Measurements from ENCODE around the gene GHDC.

The GHDC gene

GRCh38 chr17:42174126-42174783, 20.0 kb downstream of the GHDC start:
- no peak overlapping the region for H3K4me3 ChIP-seq (ENCODE audit: low read length in 2 of 2)
- H3K4me1 ChIP-seq (ENCODE audit: control insufficient read depth in 2 of 2, insufficient read depth in 2 of 2, low read length in 2 of 2): no peaks in the 10 kb centered on the region
- H3K9ac ChIP-seq (ENCODE audit: low read depth in 1 of 2, low read length in 2 of 2): no peak overlapping the region
- no peaks in the 10 kb centered on the region for H3K27me3 ChIP-seq (ENCODE audit: control insufficient read depth in 2 of 2, insufficient read depth in 2 of 2, low read length in 2 of 2)
- H3K36me3 ChIP-seq (ENCODE audit: control insufficient read depth in 2 of 2, insufficient read depth in 2 of 2, low read length in 2 of 2): no peaks in the 10 kb centered on the region
- no peaks in the 10 kb centered on the region for H3K9me3 ChIP-seq (ENCODE audit: control insufficient read depth in 2 of 2, low read length in 2 of 2)
- no peak overlapping the region for H3K27ac ChIP-seq (ENCODE audit: low read depth in 2 of 2, low read length in 2 of 2)

- no peak overlapping the region for H3K9ac ChIP-seq (ENCODE audit: low read depth in 1 of 2, low read length in 2 of 2)
- H3K4me3 ChIP-seq (ENCODE audit: low read length in 2 of 2): no peak overlapping the region
- H3K9me3 ChIP-seq (ENCODE audit: control insufficient read depth in 2 of 2, low read length in 2 of 2): no peaks in the 10 kb centered on the region
- H3K4me1 ChIP-seq (ENCODE audit: control insufficient read depth in 2 of 2, insufficient read depth in 2 of 2, low read length in 2 of 2): no peaks in the 10 kb centered on the region
- no peaks in the 10 kb centered on the region for H3K27me3 ChIP-seq (ENCODE audit: control insufficient read depth in 2 of 2, insufficient read depth in 2 of 2, low read length in 2 of 2)
- H3K27ac ChIP-seq (ENCODE audit: low read depth in 2 of 2, low read length in 2 of 2): no peak overlapping the region
- H3K36me3 ChIP-seq (ENCODE audit: control insufficient read depth in 2 of 2, insufficient read depth in 2 of 2, low read length in 2 of 2): no peaks in the 10 kb centered on the region
These were observed 22.5 kb downstream of the GHDC start for GRCh38 chr17:42171831-42172230.

GRCh38 chr17:42169351-42169750, 24.9 kb downstream of the GHDC start:
- no peaks in the 10 kb centered on the region for H3K27me3 ChIP-seq (ENCODE audit: control insufficient read depth in 2 of 2, insufficient read depth in 2 of 2, low read length in 2 of 2)
- H3K4me3 ChIP-seq (ENCODE audit: low read length in 2 of 2): no peak overlapping the region
- no peaks in the 10 kb centered on the region for H3K36me3 ChIP-seq (ENCODE audit: control insufficient read depth in 2 of 2, insufficient read depth in 2 of 2, low read length in 2 of 2)
- H3K9me3 ChIP-seq (ENCODE audit: control insufficient read depth in 2 of 2, low read length in 2 of 2): no peaks in the 10 kb centered on the region
- no peak overlapping the region for H3K9ac ChIP-seq (ENCODE audit: low read depth in 1 of 2, low read length in 2 of 2)
- H3K4me1 ChIP-seq (ENCODE audit: control insufficient read depth in 2 of 2, insufficient read depth in 2 of 2, low read length in 2 of 2): no peaks in the 10 kb centered on the region
- H3K27ac ChIP-seq (ENCODE audit: low read depth in 2 of 2, low read length in 2 of 2): no peak overlapping the region

- Histone ChIP-seq H3K36me3 (ENCODE audit: control insufficient read depth in 2 of 2, insufficient read depth in 2 of 2, low read length in 2 of 2) (no peaks in the 10 kb centered on the region), H3K9me3 (ENCODE audit: control insufficient read depth in 2 of 2, low read length in 2 of 2) (no peaks in the 10 kb centered on the region), H3K27ac (ENCODE audit: low read depth in 2 of 2, low read length in 2 of 2) (no peak overlapping the region), H3K9ac (ENCODE audit: low read depth in 1 of 2, low read length in 2 of 2) (no peak overlapping the region), H3K27me3 (ENCODE audit: control insufficient read depth in 2 of 2, insufficient read depth in 2 of 2, low read length in 2 of 2) (no peaks in the 10 kb centered on the region), H3K4me1 (ENCODE audit: control insufficient read depth in 2 of 2, insufficient read depth in 2 of 2, low read length in 2 of 2) (no peaks in the 10 kb centered on the region), H3K4me3 (ENCODE audit: low read length in 2 of 2) (no peak overlapping the region)
These were observed 26.5 kb downstream of the GHDC start for GRCh38 chr17:42167807-42168206.

GRCh38 chr17:42166196-42166763, 28.0 kb downstream of the GHDC start:
- no peak overlapping the region for H3K9ac ChIP-seq (ENCODE audit: low read depth in 1 of 2, low read length in 2 of 2)
- H3K4me1 ChIP-seq (ENCODE audit: control insufficient read depth in 2 of 2, insufficient read depth in 2 of 2, low read length in 2 of 2): no peaks in the 10 kb centered on the region
- H3K9me3 ChIP-seq (ENCODE audit: control insufficient read depth in 2 of 2, low read length in 2 of 2): no peaks in the 10 kb centered on the region
- H3K36me3 ChIP-seq (ENCODE audit: control insufficient read depth in 2 of 2, insufficient read depth in 2 of 2, low read length in 2 of 2): no peaks in the 10 kb centered on the region
- H3K4me3 ChIP-seq (ENCODE audit: low read length in 2 of 2): no peak overlapping the region
- no peaks in the 10 kb centered on the region for H3K27me3 ChIP-seq (ENCODE audit: control insufficient read depth in 2 of 2, insufficient read depth in 2 of 2, low read length in 2 of 2)
- H3K27ac ChIP-seq (ENCODE audit: low read depth in 2 of 2, low read length in 2 of 2): no peak overlapping the region

- H3K9me3 ChIP-seq (ENCODE audit: control insufficient read depth in 2 of 2, low read length in 2 of 2): no peaks in the 10 kb centered on the region
- H3K4me3 ChIP-seq (ENCODE audit: low read length in 2 of 2): no peak overlapping the region
- no peaks in the 10 kb centered on the region for H3K4me1 ChIP-seq (ENCODE audit: control insufficient read depth in 2 of 2, insufficient read depth in 2 of 2, low read length in 2 of 2)
- no peaks in the 10 kb centered on the region for H3K27me3 ChIP-seq (ENCODE audit: control insufficient read depth in 2 of 2, insufficient read depth in 2 of 2, low read length in 2 of 2)
- H3K9ac ChIP-seq (ENCODE audit: low read depth in 1 of 2, low read length in 2 of 2): no peak overlapping the region
- no peaks in the 10 kb centered on the region for H3K36me3 ChIP-seq (ENCODE audit: control insufficient read depth in 2 of 2, insufficient read depth in 2 of 2, low read length in 2 of 2)
- no peak overlapping the region for H3K27ac ChIP-seq (ENCODE audit: low read depth in 2 of 2, low read length in 2 of 2)
These were observed 28.5 kb downstream of the GHDC start for GRCh38 chr17:42165751-42166150.

- no peaks in the 10 kb centered on the region for H3K27me3 ChIP-seq (ENCODE audit: control insufficient read depth in 2 of 2, insufficient read depth in 2 of 2, low read length in 2 of 2)
- H3K9me3 ChIP-seq (ENCODE audit: control insufficient read depth in 2 of 2, low read length in 2 of 2): no peaks in the 10 kb centered on the region
- no peak overlapping the region for H3K27ac ChIP-seq (ENCODE audit: low read depth in 2 of 2, low read length in 2 of 2)
These were observed 30.4 kb downstream of the GHDC start for GRCh38 chr17:42163696-42164407.

GRCh38 chr17:42163113-42163512, 31.2 kb downstream of the GHDC start:
- Histone ChIP-seq H3K27ac (ENCODE audit: low read depth in 2 of 2, low read length in 2 of 2) (no peak overlapping the region), H3K4me1 (ENCODE audit: control insufficient read depth in 2 of 2, insufficient read depth in 2 of 2, low read length in 2 of 2) (no peaks in the 10 kb centered on the region), H3K9me3 (ENCODE audit: control insufficient read depth in 2 of 2, low read length in 2 of 2) (no peaks in the 10 kb centered on the region), H3K9ac (ENCODE audit: low read depth in 1 of 2, low read length in 2 of 2) (no peak overlapping the region), H3K4me3 (ENCODE audit: low read length in 2 of 2) (no peak overlapping the region), H3K36me3 (ENCODE audit: control insufficient read depth in 2 of 2, insufficient read depth in 2 of 2, low read length in 2 of 2) (no peaks in the 10 kb centered on the region), H3K27me3 (ENCODE audit: control insufficient read depth in 2 of 2, insufficient read depth in 2 of 2, low read length in 2 of 2) (no peaks in the 10 kb centered on the region)

More at GRCh38 chr17:42163696-42164407, 30.4 kb downstream of the GHDC start:
- Histone ChIP-seq H3K4me3 (ENCODE audit: low read length in 2 of 2) (no peak overlapping the region), H3K4me1 (ENCODE audit: control insufficient read depth in 2 of 2, insufficient read depth in 2 of 2, low read length in 2 of 2) (no peaks in the 10 kb centered on the region), H3K9ac (ENCODE audit: low read depth in 1 of 2, low read length in 2 of 2) (no peak overlapping the region), H3K36me3 (ENCODE audit: control insufficient read depth in 2 of 2, insufficient read depth in 2 of 2, low read length in 2 of 2) (no peaks in the 10 kb centered on the region)

GRCh38 chr17:42160531-42160910, 33.8 kb downstream of the GHDC start:
- no peak overlapping the region for H3K9ac ChIP-seq (ENCODE audit: low read depth in 1 of 2, low read length in 2 of 2)

GRCh38 chr17:42159796-42160530, 34.3 kb downstream of the GHDC start:
- Histone ChIP-seq H3K4me3 (ENCODE audit: low read length in 2 of 2) (no peak overlapping the region), H3K9ac (ENCODE audit: low read depth in 1 of 2, low read length in 2 of 2) (no peak overlapping the region), H3K27me3 (ENCODE audit: control insufficient read depth in 2 of 2, insufficient read depth in 2 of 2, low read length in 2 of 2) (no peaks in the 10 kb centered on the region), H3K36me3 (ENCODE audit: control insufficient read depth in 2 of 2, insufficient read depth in 2 of 2, low read length in 2 of 2) (no peaks in the 10 kb centered on the region), H3K4me1 (ENCODE audit: control insufficient read depth in 2 of 2, insufficient read depth in 2 of 2, low read length in 2 of 2) (peaks cover 0 to 4% of the 10 kb centered on the region in 2 donors), H3K9me3 (ENCODE audit: control insufficient read depth in 2 of 2, low read length in 2 of 2) (no peaks in the 10 kb centered on the region), H3K27ac (ENCODE audit: low read depth in 2 of 2, low read length in 2 of 2) (no peak overlapping the region)

More at GRCh38 chr17:42160531-42160910, 33.8 kb downstream of the GHDC start:
- Histone ChIP-seq H3K36me3 (ENCODE audit: control insufficient read depth in 2 of 2, insufficient read depth in 2 of 2, low read length in 2 of 2) (no peaks in the 10 kb centered on the region), H3K9me3 (ENCODE audit: control insufficient read depth in 2 of 2, low read length in 2 of 2) (no peaks in the 10 kb centered on the region), H3K27me3 (ENCODE audit: control insufficient read depth in 2 of 2, insufficient read depth in 2 of 2, low read length in 2 of 2) (no peaks in the 10 kb centered on the region), H3K4me3 (ENCODE audit: low read length in 2 of 2) (no peak overlapping the region), H3K27ac (ENCODE audit: low read depth in 2 of 2, low read length in 2 of 2) (no peak overlapping the region), H3K4me1 (ENCODE audit: control insufficient read depth in 2 of 2, insufficient read depth in 2 of 2, low read length in 2 of 2) (peaks cover 0 to 1% of the 10 kb centered on the region in 2 donors)
